ENCODE results near the gene FMO5.

DNA sequence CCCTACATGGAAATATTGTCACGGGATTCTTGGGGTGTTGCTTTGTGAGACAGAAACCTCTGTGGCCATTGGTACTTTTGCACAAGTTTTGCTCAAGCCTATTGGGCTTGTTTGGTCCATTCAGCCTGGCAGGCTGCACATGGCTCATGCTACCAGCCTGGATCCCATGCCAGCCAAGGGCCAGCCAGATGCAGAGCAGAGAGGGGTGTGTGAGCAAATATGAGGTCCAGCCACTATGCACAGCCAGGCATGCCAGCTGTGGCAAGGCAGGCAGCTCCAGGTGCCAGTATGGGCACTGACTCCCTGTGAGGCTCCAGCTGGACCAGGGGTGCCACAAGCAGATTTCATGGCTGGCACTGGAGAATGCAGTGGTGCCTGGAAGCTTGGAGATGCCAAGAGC, 10.7 kb upstream of the FMO5 start:
- TF ChIP-seq, protein P1, sequence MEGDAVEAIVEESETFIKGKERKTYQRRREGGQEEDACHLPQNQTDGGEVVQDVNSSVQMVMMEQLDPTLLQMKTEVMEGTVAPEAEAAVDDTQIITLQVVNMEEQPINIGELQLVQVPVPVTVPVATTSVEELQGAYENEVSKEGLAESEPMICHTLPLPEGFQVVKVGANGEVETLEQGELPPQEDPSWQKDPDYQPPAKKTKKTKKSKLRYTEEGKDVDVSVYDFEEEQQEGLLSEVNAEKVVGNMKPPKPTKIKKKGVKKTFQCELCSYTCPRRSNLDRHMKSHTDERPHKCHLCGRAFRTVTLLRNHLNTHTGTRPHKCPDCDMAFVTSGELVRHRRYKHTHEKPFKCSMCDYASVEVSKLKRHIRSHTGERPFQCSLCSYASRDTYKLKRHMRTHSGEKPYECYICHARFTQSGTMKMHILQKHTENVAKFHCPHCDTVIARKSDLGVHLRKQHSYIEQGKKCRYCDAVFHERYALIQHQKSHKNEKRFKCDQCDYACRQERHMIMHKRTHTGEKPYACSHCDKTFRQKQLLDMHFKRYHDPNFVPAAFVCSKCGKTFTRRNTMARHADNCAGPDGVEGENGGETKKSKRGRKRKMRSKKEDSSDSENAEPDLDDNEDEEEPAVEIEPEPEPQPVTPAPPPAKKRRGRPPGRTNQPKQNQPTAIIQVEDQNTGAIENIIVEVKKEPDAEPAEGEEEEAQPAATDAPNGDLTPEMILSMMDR (IDR thresholded peaks at IDR 0.05; ENCODE audit: low read depth, low read length, missing input control): no peak
- no peak for TF ChIP-seq TAF1 (conservative IDR thresholded peaks at IDR 0.05)

All from liver (tissue), 3 donors.